HG03139 (cell line): ENCODE data around the gene AMHR2.
A peak's percentile ranks its signal among the peaks of the same experiment; 100 is the strongest.
"Not testable (repeated sequence)": the region's sequence is repeated elsewhere in the genome, so short reads cannot be mapped to it uniquely, and the experiment has no call there.

Experiments
- ATAC-seq: cut with Tn5 transposase; IDR thresholded peaks from one replicate; pipeline ENCODE4 v1.9.1; 2021; ENCODE audit not compliant: unreplicated experiment

Gene AMHR2

DNA sequence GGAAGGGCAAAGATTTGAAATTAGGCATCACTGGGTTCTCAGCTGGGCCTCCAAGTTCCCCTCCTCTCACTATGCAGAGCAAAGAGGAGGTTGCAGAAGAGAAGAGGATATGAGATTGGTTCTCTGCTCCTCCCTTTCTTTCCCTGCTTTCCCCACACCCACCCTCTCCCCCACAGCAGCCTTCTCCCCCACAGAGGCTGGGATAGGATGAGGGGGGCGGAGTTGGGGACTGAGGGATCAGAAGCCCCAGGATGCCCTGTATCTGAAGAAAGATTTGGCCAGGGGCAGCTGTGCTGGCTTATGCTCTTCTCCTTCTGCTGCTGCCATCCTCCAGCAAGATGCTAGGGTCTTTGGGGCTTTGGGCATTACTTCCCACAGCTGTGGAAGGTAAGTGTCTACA is at the start of gene AMHR2:
Gene AMHR2 (plus strand): TSS at position 259 of the 400 bp plus-strand sequence. CDS start 80 bp downstream, at position 339.
- ATAC-seq, result no peak

DNA sequence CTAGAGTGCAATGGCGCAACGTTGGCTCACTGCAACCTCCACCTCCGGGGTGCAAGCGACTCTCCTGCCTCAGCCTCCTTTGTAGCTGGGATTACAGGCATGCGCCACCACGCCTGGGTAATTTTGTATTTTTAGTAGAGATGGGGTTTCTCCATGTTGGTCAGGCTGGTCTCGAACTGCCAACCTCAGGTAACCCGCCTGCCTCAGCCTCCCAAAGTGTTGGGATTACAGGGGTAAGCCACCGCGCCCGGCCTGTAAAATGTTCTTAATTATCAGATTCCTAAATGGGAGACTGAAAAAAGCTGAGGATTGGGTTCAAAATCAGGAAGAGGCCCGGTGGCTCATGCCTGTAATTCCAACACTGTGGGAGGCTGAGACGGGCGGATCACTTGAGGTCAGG is 49.4 kb upstream of the AMHR2 start:
- ATAC-seq, result not testable (repeated sequence)

DNA sequence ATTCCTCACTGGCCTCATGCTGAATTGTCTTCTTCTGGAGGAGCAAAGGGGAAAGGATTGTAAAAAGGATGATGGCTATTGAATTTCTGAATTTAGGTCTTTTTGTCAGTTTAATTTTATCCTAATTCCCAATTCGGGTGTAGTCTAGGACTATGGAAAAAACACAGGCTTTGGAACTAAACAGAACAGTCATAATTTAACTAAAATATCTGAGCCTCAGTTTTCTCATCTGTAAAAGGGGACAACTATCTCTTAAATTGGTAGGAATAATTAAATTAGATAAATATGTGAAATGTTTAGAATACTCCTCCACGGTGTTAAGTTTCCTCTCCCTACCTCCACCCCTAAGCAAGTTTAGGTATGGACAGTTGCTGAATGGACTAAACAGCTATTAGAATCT is 46.9 kb upstream of the AMHR2 start:
- ATAC-seq, result no peak

GRCh38 chr12:53378222-53378621 is 45.4 kb upstream of the AMHR2 start:
- ATAC-seq, result no peak

DNA sequence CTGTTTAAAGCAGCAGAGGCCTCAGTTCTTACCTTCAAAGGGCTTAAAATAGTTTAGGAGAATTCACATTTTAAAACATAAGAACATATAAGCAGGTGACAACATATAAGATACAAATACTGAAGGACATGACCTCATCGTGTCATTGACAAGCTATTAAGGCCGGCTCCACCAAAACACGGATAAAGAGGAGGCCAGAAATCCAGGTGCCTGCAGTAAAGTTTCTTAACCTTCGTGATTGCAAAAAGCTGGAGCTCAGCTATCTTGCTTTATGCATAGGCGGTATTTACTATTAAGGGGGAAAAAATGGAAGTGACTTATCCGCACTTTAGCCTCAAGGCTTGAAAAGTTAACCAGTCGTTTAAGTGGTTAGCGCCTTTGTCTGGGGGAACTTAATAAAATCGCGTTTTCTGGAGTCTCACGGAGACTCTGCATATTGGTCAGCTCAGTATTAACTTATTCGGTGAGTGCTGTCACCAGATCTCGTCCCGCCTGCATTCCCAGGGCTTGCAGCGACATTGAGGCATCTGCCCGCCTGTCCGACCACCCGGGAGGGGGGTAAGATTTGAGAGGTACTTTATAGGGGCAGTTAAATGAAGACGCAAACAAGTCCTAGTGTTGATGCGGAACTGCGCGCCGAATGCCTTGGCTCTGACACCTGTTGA is 44.8 kb upstream of the AMHR2 start:
- ATAC-seq, result no peak

DNA sequence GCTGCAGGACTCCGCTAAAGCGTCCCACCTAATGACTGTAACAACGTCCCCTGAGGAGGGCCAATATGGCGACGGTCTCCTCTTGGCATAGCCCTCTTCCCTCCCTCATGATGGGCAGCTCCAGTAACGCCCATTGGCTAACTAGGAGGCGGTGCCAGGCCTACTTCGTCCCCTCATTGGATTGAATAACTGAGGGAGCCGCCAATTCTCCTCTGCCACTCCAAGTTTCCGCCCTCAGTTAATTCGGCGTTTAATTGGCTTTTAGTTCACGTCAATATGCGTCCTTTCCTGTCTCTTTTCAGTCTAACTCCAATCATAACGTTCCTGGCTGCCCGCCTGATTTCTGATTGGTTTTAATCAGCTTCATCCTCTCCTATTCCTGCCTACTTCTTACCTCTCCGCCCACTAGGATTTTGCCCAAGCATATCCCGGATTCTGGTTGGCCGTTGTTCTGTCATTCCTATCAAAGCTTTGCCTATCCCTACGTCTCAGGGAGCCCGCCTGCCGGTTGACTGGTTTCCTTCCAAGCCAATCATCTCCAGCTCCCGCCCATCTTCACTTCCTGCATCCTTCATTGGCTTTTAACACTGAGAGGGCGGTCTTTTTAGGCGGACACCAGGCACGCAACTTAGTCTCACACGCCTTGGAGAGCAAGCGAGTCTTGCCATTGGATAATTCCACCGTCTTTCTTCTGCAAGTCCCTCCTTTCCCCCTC is 44.1 kb upstream of the AMHR2 start:
- ATAC-seq, result peak; percentile 60

- ATAC-seq, result peak; percentile 36
Measured at GRCh38 chr12:53380104-53380793, 43.4 kb upstream of the AMHR2 start, which contains the start of gene SP1. Gene SP1, plus strand, starts transcription at chr12:53380176. Its CDS starts 116 bp downstream, at chr12:53380292.

DNA sequence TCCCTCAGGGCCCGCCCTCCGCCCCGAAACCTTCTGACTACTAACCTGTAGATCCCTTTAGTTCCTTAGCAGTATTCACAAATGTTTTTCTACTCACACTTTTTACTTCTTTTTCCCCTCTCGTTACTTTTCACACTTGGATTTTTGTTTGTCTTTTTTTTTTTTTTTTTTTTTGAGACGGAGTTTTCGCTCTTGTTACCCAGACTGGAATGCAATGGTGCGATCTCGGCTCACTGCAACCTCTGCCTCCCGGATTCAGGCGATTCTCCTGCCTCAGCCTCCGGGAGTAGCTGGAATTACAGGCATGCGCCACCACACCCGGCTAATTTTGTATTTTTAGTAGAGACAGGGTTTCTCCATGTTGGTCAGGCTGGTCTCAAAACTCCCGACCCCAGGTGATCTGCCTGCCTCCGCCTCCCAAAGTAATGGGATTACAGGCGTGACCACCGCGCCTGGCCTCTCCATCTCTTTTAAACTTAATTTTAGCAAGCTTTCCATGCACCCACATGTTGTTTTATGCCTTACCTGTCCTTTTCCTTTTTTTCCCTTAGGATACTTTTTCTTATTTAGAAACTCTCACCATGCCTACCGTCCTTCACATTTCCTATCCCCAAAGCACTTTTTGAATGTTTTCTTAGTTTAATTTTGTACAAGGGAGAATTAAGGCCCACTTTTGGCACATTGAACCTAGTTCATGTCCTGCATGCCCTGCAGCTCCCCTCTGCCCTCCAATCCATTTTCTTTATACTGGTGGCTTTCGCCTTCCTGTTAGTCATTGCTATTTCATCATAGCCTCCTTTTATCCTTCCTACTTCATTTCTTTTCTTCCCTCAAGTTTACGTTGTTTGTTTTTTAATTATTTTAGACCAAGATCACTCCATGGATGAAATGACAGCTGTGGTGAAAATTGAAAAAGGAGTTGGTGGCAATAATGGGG is 42.6 kb upstream of the AMHR2 start:
- ATAC-seq, result no peak

GRCh38 chr12:53381731-53382630 is 41.7 kb upstream of the AMHR2 start:
- no peak for ATAC-seq

GRCh38 chr12:53383258-53383657 is 40.4 kb upstream of the AMHR2 start:
- no peak for ATAC-seq

DNA sequence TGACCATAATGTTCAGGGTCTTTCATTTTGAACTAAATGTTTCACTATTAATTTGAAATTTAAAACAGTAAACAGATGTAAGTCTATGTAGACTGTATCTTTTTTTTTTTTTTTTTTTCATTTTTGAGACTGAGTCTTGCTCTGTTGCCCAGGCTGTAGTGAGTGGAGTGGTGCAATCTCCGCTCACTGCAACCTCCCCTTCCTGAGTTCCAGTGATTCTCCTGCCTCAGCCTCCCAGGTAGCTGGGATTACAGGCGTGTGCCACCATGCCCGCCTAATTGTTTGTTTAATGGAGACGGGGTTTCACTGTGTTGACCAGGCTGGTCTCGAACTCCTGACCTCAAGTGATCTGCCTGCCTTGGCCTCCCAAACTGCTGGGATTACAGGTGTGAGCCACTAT is 37.3 kb upstream of the AMHR2 start:
- not testable (repeated sequence) for ATAC-seq

- no peak for ATAC-seq
Measured at GRCh38 chr12:53388932-53389331, 34.7 kb upstream of the AMHR2 start.

DNA sequence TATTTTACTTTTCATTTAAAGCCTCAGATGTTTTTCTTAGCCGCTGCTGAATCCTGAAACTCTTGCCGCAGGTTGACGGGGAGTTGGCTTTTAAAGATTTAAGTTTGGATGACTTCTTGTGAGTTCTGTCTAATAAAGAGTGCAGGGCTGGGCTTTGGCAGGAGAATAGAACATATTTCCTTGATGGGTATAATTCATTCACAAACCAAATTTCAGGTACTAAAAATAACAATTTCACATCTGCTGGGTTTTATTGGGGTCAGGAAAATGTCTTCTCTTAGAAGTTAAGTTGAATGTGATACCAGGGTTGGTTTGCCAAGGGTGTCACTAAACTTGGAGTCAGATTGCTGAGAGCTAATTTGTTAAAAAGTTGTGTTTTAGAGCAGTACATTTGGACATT is 34.0 kb upstream of the AMHR2 start:
- no peak for ATAC-seq

- no peak for ATAC-seq
Measured at GRCh38 chr12:53391724-53392123, 31.9 kb upstream of the AMHR2 start.

- no peak for ATAC-seq
Measured at GRCh38 chr12:53399896-53400295, 23.8 kb upstream of the AMHR2 start.

- ATAC-seq, result not testable (repeated sequence)
Measured at GRCh38 chr12:53402351-53402750, 21.3 kb upstream of the AMHR2 start.

DNA sequence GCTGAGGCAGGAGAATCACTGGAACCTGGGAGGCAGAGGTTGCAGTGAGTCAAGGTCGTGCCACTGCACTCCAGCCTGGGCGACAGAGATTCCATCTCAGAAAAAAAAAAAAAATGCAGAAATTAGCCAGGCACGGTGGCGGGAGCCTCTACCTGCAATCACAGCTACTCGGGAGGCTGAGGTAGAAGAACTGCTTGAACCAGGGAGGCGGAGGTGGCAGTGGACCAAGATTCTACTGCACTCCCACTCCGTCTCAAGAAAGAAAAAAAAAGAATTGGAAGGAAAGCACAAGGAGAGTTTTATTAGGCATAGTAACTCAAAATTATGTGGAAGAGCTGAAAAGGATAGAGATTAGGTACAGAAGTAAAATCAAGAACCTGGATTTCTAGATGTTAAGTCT is 20.8 kb upstream of the AMHR2 start:
- ATAC-seq, result no peak

DNA sequence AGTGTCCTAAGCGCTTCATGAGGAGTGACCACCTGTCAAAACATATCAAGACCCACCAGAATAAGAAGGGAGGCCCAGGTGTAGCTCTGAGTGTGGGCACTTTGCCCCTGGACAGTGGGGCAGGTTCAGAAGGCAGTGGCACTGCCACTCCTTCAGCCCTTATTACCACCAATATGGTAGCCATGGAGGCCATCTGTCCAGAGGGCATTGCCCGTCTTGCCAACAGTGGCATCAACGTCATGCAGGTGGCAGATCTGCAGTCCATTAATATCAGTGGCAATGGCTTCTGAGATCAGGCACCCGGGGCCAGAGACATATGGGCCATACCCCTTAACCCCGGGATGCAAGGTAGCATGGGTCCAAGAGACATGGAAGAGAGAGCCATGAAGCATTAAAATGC is 12.7 kb upstream of the AMHR2 start:
- no peak for ATAC-seq

DNA sequence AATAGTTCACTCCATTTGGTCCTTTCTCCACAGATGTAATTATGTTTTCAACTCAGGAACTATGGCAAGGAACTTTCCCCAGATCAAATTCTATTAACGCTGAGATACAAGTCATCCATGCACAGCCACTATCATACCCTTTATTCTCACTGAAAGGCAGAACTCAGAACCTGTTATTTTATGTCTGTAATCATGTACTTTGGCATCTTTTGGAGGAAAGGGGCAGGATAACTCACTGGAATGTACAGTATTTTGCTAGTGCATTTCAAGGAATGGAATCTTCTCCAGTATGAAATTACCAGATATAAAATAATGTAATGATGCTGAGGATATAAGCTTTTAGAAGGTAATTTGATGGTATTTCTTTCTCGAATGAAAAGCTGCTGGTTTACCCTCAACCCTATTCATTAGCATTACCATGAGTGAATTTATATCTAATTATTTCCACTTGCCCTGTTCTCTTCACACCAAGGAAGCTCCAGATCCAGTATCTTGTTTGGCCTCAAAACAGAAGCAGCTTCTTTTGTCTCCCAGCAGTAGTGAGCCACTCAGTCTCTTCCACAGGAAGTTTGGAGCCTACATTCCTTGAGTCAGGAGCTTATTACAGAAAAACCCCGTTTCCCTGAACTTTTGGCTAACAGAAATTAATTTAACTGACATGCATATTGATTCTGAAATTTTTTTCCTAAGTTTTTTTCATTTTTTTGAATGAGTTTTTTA is 10.0 kb upstream of the AMHR2 start:
- no peak for ATAC-seq
